ENCODE measurements around the gene CAMKMT. TPM values are rescaled to one million over a fixed set of nuclear protein-coding genes. Genes with fewer than 3 reads are reported as not detected.
"Not testable (repeated sequence)": the region's sequence is repeated elsewhere in the genome, so short reads cannot be mapped to it uniquely, and the experiment has no call there.

CAMKMT gene
- total RNA-seq, 2 experiments from 2014 or later, result 11.2 to 12.7 TPM

- ChIA-PET CTCF (interaction anchor here (1.3 to 2.2 kb wide), 3 partner anchors 13 to 269 kb away, joined by 4 to 7 read pairs (median 6); no protein-coding TSS in a partner anchor), POLR2A (interaction anchor here (0.6 to 2.2 kb wide), 7 partner anchors 9 to 273 kb away, joined by 3 to 10 read pairs (median 5); partner anchors contain the start of gene PPM1B)
- no peaks in the 10 kb centered on the region for H3K9me3 Mint-ChIP-seq (ENCODE audit: insufficient read depth)
- H3K4me1 Mint-ChIP-seq (ENCODE audit: low read depth), result peaks cover 32% of the 10 kb centered on the region
- ATAC-seq (peak; percentile 16), DNase-seq (peak; percentile 23)
- no peaks in the 10 kb centered on the region for H3K27me3 Mint-ChIP-seq (ENCODE audit: low read depth)
- H3K27ac Mint-ChIP-seq, result peak overlapping the region; percentile 100
- H3K36me3 Mint-ChIP-seq (ENCODE audit: low read depth), result no peaks in the 10 kb centered on the region
- peak overlapping the region; percentile 91 for H3K4me3 Mint-ChIP-seq
Observed at GRCh38 chr2:44360749-44361329, 908 bp upstream of the CAMKMT start.

- H3K9me3 Mint-ChIP-seq (ENCODE audit: insufficient read depth), result no peaks in the 10 kb centered on the region
- H3K4me3 Mint-ChIP-seq, result peak overlapping the region; percentile 91
- CTCF ChIA-PET, result interaction anchor here (1.1 to 1.8 kb wide), 7 partner anchors 10 to 593 kb away, joined by 3 to 6 read pairs (median 4); no protein-coding TSS in a partner anchor
- DNase-seq (peak; percentile 50), ATAC-seq (peak; percentile 46)
- H3K36me3 Mint-ChIP-seq (ENCODE audit: low read depth), result no peaks in the 10 kb centered on the region
- POLR2A ChIA-PET, result interaction anchor here (0.6 to 2.2 kb wide), 9 partner anchors 11 to 367 kb away, joined by 3 to 10 read pairs (median 4); partner anchors contain the start of genes LRPPRC and PPM1B
- peak overlapping the region; percentile 93 for H3K27ac Mint-ChIP-seq
- H3K4me1 Mint-ChIP-seq (ENCODE audit: low read depth), result peaks cover 32% of the 10 kb centered on the region
- H3K27me3 Mint-ChIP-seq (ENCODE audit: low read depth), result no peaks in the 10 kb centered on the region
Observed at GRCh38 chr2:44362207-44363015, 664 bp downstream of the CAMKMT start.

GRCh38 chr2:44364604-44365003 lies 2.9 kb downstream of the CAMKMT start:
- CTCF ChIA-PET, result interaction anchor here (1.0 kb wide), 1 partner anchor 12 kb away, joined by 4 read pairs; no protein-coding TSS in a partner anchor

GRCh38 chr2:44367591-44367990 lies 5.8 kb downstream of the CAMKMT start:
- Mint-ChIP-seq H3K36me3 (ENCODE audit: low read depth) (peaks cover 2% of the 10 kb centered on the region), H3K4me3 (no peak overlapping the region), H3K9me3 (ENCODE audit: insufficient read depth) (no peaks in the 10 kb centered on the region), H3K27me3 (ENCODE audit: low read depth) (no peaks in the 10 kb centered on the region), H3K27ac (no peak overlapping the region), H3K4me1 (ENCODE audit: low read depth) (peaks cover 12% of the 10 kb centered on the region)
- ATAC-seq (no peak), DNase-seq (no peak)
- CTCF ChIA-PET, result interaction anchor here (1.1 to 1.2 kb wide), 2 partner anchors 11 to 23 kb away, joined by 3 to 4 read pairs; no protein-coding TSS in a partner anchor
- POLR2A ChIA-PET, result no interaction called here

More at GRCh38 chr2:44364604-44365003, 2.9 kb downstream of the CAMKMT start:
- no peak overlapping the region for H3K4me3 Mint-ChIP-seq
- no peak overlapping the region for H3K27ac Mint-ChIP-seq
- no peaks in the 10 kb centered on the region for H3K9me3 Mint-ChIP-seq (ENCODE audit: insufficient read depth)
- POLR2A ChIA-PET, result no interaction called here
- no peaks in the 10 kb centered on the region for H3K27me3 Mint-ChIP-seq (ENCODE audit: low read depth)
- DNase-seq, result no peak
- H3K36me3 Mint-ChIP-seq (ENCODE audit: low read depth), result no peaks in the 10 kb centered on the region
- no peak for ATAC-seq
- H3K4me1 Mint-ChIP-seq (ENCODE audit: low read depth), result peaks cover 22% of the 10 kb centered on the region

GRCh38 chr2:44369392-44369791 lies 7.6 kb downstream of the CAMKMT start:
- no peak overlapping the region for H3K27ac Mint-ChIP-seq
- ChIA-PET CTCF (interaction anchor here (0.7 kb wide), 1 partner anchor 9 kb away, joined by 3 read pairs; no protein-coding TSS in a partner anchor), POLR2A (interaction anchor here (0.7 kb wide), 1 partner anchor 8 kb away, joined by 3 read pairs; the partner anchor contains the start of genes CAMKMT and PREPL)
- no peaks in the 10 kb centered on the region for H3K9me3 Mint-ChIP-seq (ENCODE audit: insufficient read depth)
- no peak overlapping the region for H3K4me3 Mint-ChIP-seq
- ATAC-seq (no peak), DNase-seq (no peak)
- no peaks in the 10 kb centered on the region for H3K27me3 Mint-ChIP-seq (ENCODE audit: low read depth)
- H3K4me1 Mint-ChIP-seq (ENCODE audit: low read depth), result peaks cover 2% of the 10 kb centered on the region
- H3K36me3 Mint-ChIP-seq (ENCODE audit: low read depth), result peaks cover 5% of the 10 kb centered on the region

GRCh38 chr2:44371445-44371844 lies 9.7 kb downstream of the CAMKMT start:
- ATAC-seq (no peak), DNase-seq (no peak)
- Mint-ChIP-seq H3K9me3 (ENCODE audit: insufficient read depth) (no peaks in the 10 kb centered on the region), H3K27ac (no peak overlapping the region), H3K4me3 (no peak overlapping the region), H3K36me3 (ENCODE audit: low read depth) (peaks cover 5% of the 10 kb centered on the region), H3K4me1 (ENCODE audit: low read depth) (peaks cover 2% of the 10 kb centered on the region), H3K27me3 (ENCODE audit: low read depth) (no peaks in the 10 kb centered on the region)
- POLR2A ChIA-PET, result no interaction called here
- CTCF ChIA-PET, result interaction anchor here (1.5 kb wide), 1 partner anchor 9 kb away, joined by 4 read pairs; the partner anchor contains the start of gene CAMKMT

- Mint-ChIP-seq H3K36me3 (ENCODE audit: low read depth) (peaks cover 5% of the 10 kb centered on the region), H3K9me3 (ENCODE audit: insufficient read depth) (no peaks in the 10 kb centered on the region), H3K4me1 (ENCODE audit: low read depth) (peaks cover 2% of the 10 kb centered on the region), H3K27me3 (ENCODE audit: low read depth) (no peaks in the 10 kb centered on the region), H3K4me3 (no peak overlapping the region), H3K27ac (no peak overlapping the region)
- CTCF ChIA-PET, result interaction anchor here (1.5 kb wide), 1 partner anchor 10 kb away, joined by 4 read pairs; the partner anchor contains the start of gene CAMKMT
- POLR2A ChIA-PET, result no interaction called here
- DNase-seq (no peak), ATAC-seq (no peak)
Observed at GRCh38 chr2:44372246-44372645, 10.5 kb downstream of the CAMKMT start.

- ChIA-PET POLR2A (no interaction called here), CTCF (interaction anchor here (0.8 to 1.7 kb wide), 4 partner anchors 8 to 102 kb away, joined by 3 read pairs; no protein-coding TSS in a partner anchor)
- H3K9me3 Mint-ChIP-seq (ENCODE audit: insufficient read depth), result no peaks in the 10 kb centered on the region
- H3K27ac Mint-ChIP-seq, result no peak overlapping the region
- DNase-seq (no peak), ATAC-seq (no peak)
- H3K4me1 Mint-ChIP-seq (ENCODE audit: low read depth), result no peaks in the 10 kb centered on the region
- no peak overlapping the region for H3K4me3 Mint-ChIP-seq
- peaks cover 4% of the 10 kb centered on the region for H3K36me3 Mint-ChIP-seq (ENCODE audit: low read depth)
- H3K27me3 Mint-ChIP-seq (ENCODE audit: low read depth), result no peaks in the 10 kb centered on the region
Observed at GRCh38 chr2:44377486-44377885, 15.7 kb downstream of the CAMKMT start.

GRCh38 chr2:44385226-44385625 lies 23.5 kb downstream of the CAMKMT start:
- H3K4me3 Mint-ChIP-seq; H3K9me3 Mint-ChIP-seq (ENCODE audit: insufficient read depth); H3K27ac Mint-ChIP-seq; H3K27me3 Mint-ChIP-seq (ENCODE audit: low read depth); POLR2A ChIA-PET; CTCF ChIA-PET; ATAC-seq; DNase-seq; H3K4me1 Mint-ChIP-seq (ENCODE audit: low read depth): not testable (repeated sequence)
- peaks cover 19% of the 10 kb centered on the region for H3K36me3 Mint-ChIP-seq (ENCODE audit: low read depth)

- Mint-ChIP-seq H3K9me3 (ENCODE audit: insufficient read depth) (peaks cover 7% of the 10 kb centered on the region), H3K36me3 (ENCODE audit: low read depth) (peaks cover 11% of the 10 kb centered on the region), H3K27ac (no peak overlapping the region), H3K4me1 (ENCODE audit: low read depth) (no peaks in the 10 kb centered on the region), H3K27me3 (ENCODE audit: low read depth) (no peaks in the 10 kb centered on the region), H3K4me3 (no peak overlapping the region)
- DNase-seq (no peak), ATAC-seq (no peak)
- CTCF ChIA-PET, result interaction anchor here (1.8 to 1.9 kb wide), 2 partner anchors 26 to 305 kb away, joined by 4 to 6 read pairs; no protein-coding TSS in a partner anchor
- POLR2A ChIA-PET, result no interaction called here
Observed at GRCh38 chr2:44388877-44389276, 27.1 kb downstream of the CAMKMT start.

GRCh38 chr2:44389895-44390294 lies 28.1 kb downstream of the CAMKMT start:
- CTCF ChIA-PET, result interaction anchor here (0.7 to 2.1 kb wide), 7 partner anchors 22 to 591 kb away, joined by 3 to 9 read pairs (median 4); no protein-coding TSS in a partner anchor

More at GRCh38 chr2:44389895-44390294, 28.1 kb downstream of the CAMKMT start:
- Mint-ChIP-seq H3K27ac (no peak overlapping the region), H3K9me3 (ENCODE audit: insufficient read depth) (no peaks in the 10 kb centered on the region), H3K27me3 (ENCODE audit: low read depth) (no peaks in the 10 kb centered on the region), H3K4me1 (ENCODE audit: low read depth) (no peaks in the 10 kb centered on the region), H3K36me3 (ENCODE audit: low read depth) (peaks cover 4% of the 10 kb centered on the region), H3K4me3 (no peak overlapping the region)
- POLR2A ChIA-PET, result no interaction called here
- ATAC-seq, result no peak
- DNase-seq, result no peak

Measured in activated CD8-positive, alpha-beta T cell treated with anti-CD3 and anti-CD28 coated beads, Interleukin-2, amount 10 ng/mL, durations not matched to agents 7 days and 5 days (primary cell).